ENCODE results near the gene ATP11A. TPM values are rescaled to one million over a fixed set of nuclear protein-coding genes. Genes with fewer than 3 reads are reported as not detected.

The ATP11A gene
- total RNA-seq, 2 donors from 2014 or later: 15.8 to 19.6 TPM

GRCh38 chr13:112747256-112747655 lies 57.4 kb downstream of the ATP11A start:
- Histone ChIP-seq H3K27me3 (no peaks in the 10 kb centered on the region), H3K9ac (ENCODE audit: low read depth in 2 of 2, low read length in 2 of 2) (no peak overlapping the region), H3K27ac (no peak overlapping the region), H3K36me3 (no peaks in the 10 kb centered on the region), H3K9me3 (no peaks in the 10 kb centered on the region), H3K4me3 (no peak overlapping the region), H3K4me1 (no peaks in the 10 kb centered on the region)
- intact Hi-C loops (cut with DNase I): no loop called here
- DNase-seq: no peak
- no peak for TF ChIP-seq CTCF (IDR thresholded peaks at IDR 0.05)

- Histone ChIP-seq H3K9me3 (no peaks in the 10 kb centered on the region), H3K9ac (ENCODE audit: low read depth in 2 of 2, low read length in 2 of 2) (no peak overlapping the region), H3K27me3 (no peaks in the 10 kb centered on the region), H3K36me3 (no peaks in the 10 kb centered on the region), H3K4me3 (no peak overlapping the region), H3K4me1 (no peaks in the 10 kb centered on the region), H3K27ac (no peak overlapping the region)
- intact Hi-C loops (cut with DNase I): no loop called here
- no peak for TF ChIP-seq CTCF (IDR thresholded peaks at IDR 0.05)
- DNase-seq: no peak
Observed at GRCh38 chr13:112748947-112749735, 59.3 kb downstream of the ATP11A start.

GRCh38 chr13:112750570-112750969 lies 60.7 kb downstream of the ATP11A start:
- no peaks in the 10 kb centered on the region for H3K36me3 ChIP-seq
- H3K27ac ChIP-seq: no peak overlapping the region
- no peak overlapping the region for H3K9ac ChIP-seq (ENCODE audit: low read depth in 2 of 2, low read length in 2 of 2)
- no peaks in the 10 kb centered on the region for H3K9me3 ChIP-seq
- no peak for TF ChIP-seq CTCF (IDR thresholded peaks at IDR 0.05)
- H3K27me3 ChIP-seq: no peaks in the 10 kb centered on the region
- DNase-seq: no peak
- H3K4me1 ChIP-seq: no peaks in the 10 kb centered on the region
- intact Hi-C loops (cut with DNase I): no loop called here
- no peak overlapping the region for H3K4me3 ChIP-seq

GRCh38 chr13:112751617-112752016 lies 61.8 kb downstream of the ATP11A start:
- H3K9me3 ChIP-seq: no peaks in the 10 kb centered on the region
- intact Hi-C loops (cut with DNase I): no loop called here
- no peak for DNase-seq
- no peaks in the 10 kb centered on the region for H3K27me3 ChIP-seq
- no peak overlapping the region for H3K27ac ChIP-seq
- H3K36me3 ChIP-seq: no peaks in the 10 kb centered on the region
- no peak overlapping the region for H3K9ac ChIP-seq (ENCODE audit: low read depth in 2 of 2, low read length in 2 of 2)
- no peak for TF ChIP-seq CTCF (IDR thresholded peaks at IDR 0.05)
- no peaks in the 10 kb centered on the region for H3K4me1 ChIP-seq
- H3K4me3 ChIP-seq: no peak overlapping the region

GRCh38 chr13:112752211-112752610 lies 62.4 kb downstream of the ATP11A start:
- no peak for TF ChIP-seq CTCF (IDR thresholded peaks at IDR 0.05)
- H3K4me1 ChIP-seq: no peaks in the 10 kb centered on the region
- H3K27me3 ChIP-seq: no peaks in the 10 kb centered on the region
- DNase-seq: no peak
- no peaks in the 10 kb centered on the region for H3K9me3 ChIP-seq
- H3K27ac ChIP-seq: no peak overlapping the region
- intact Hi-C loops (cut with DNase I): no loop called here
- no peaks in the 10 kb centered on the region for H3K36me3 ChIP-seq
- H3K9ac ChIP-seq (ENCODE audit: low read depth in 2 of 2, low read length in 2 of 2): no peak overlapping the region
- H3K4me3 ChIP-seq: no peak overlapping the region

Data from colonic mucosa (tissue), 4 donors.